HG02884 (cell line): ENCODE measurements around the gene PRCC.

Experiments
- ATAC-seq: cut with Tn5 transposase; IDR thresholded peaks from one replicate; pipeline ENCODE4 v1.9.1; 2021; ENCODE audit warnings: mild to moderate bottlenecking, moderate library complexity; ENCODE audit not compliant: unreplicated experiment

Gene PRCC

GRCh38 chr1:156839426-156840109 is 72.2 kb downstream of the PRCC start:
- no peak for ATAC-seq

- ATAC-seq = no peak
These were observed 73.0 kb downstream of the PRCC start for GRCh38 chr1:156840186-156840897.

DNA sequence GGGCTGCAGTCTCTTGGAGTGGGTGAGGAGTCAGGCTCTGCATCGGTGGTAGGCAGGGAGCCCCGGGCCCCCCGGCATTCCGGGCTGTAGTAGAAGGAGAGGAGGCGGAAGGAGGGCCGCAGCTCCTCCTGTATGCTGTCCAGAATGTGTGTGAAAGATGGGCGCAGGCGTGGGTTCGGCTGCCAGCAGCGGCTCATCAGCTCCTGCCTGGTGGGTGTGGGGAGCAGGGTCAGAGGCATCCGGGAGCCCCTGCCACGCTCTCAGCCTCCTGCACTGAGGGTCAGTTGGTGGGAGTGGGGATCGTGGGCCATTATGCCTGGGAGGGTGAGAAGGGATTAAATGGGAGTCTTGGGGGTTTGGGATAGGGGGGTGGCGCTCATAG is 73.6 kb downstream of the PRCC start:
- no peak for ATAC-seq

- ATAC-seq = no peak
These were observed 74.0 kb downstream of the PRCC start for GRCh38 chr1:156841295-156841855.

DNA sequence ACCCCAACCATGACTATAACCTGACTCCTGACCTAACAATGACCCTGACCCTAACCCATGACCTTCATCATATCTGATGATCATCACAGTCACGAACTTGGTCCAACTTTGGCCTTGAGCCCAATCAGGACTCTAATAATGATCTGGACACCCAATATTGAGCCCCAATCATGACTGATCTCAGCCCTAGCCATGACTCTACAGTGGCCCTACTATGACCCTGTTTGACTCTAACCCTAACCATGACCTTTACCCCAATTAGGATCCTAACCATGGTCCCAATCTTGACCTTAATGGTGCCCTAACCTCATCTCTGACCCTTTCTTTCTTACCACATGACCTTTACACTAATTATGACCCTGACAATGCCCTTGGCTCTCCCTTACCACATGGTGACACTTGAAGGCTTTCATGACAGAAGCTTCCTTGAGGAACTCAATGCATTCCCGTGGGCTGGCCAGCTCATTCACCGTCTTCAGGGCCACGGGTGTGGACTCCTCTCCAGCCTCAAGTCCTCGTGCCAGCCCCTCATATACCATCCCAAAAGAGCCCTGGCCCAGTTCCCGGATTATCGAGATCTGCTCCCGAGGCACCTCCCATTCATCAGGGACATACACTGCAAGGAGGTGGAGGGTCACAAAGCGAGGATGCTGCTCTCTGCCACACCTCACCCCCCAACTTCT is 75.4 kb downstream of the PRCC start:
- no peak for ATAC-seq

- no peak for ATAC-seq
These were observed 76.8 kb downstream of the PRCC start for GRCh38 chr1:156844102-156844501.

DNA sequence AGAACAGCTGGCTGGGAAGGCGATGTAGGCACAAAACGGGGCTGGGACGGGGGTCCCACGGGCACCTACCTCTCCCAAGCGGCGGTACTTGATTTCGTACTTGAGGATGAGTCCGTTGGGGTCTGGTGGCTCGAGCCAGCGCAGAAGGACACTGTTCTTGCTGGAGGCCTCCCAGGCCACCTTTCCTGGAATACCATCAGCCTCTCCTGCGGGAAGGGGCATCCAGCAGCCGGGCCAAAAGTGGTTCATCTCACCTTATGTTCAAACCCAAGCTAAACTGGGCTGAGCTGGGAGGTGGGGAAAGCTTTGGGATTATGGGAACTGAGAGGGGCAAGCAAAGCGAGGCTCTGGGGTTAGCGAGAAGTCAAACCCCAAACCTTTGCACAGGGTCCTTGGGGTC is 77.3 kb downstream of the PRCC start:
- ATAC-seq = no peak

DNA sequence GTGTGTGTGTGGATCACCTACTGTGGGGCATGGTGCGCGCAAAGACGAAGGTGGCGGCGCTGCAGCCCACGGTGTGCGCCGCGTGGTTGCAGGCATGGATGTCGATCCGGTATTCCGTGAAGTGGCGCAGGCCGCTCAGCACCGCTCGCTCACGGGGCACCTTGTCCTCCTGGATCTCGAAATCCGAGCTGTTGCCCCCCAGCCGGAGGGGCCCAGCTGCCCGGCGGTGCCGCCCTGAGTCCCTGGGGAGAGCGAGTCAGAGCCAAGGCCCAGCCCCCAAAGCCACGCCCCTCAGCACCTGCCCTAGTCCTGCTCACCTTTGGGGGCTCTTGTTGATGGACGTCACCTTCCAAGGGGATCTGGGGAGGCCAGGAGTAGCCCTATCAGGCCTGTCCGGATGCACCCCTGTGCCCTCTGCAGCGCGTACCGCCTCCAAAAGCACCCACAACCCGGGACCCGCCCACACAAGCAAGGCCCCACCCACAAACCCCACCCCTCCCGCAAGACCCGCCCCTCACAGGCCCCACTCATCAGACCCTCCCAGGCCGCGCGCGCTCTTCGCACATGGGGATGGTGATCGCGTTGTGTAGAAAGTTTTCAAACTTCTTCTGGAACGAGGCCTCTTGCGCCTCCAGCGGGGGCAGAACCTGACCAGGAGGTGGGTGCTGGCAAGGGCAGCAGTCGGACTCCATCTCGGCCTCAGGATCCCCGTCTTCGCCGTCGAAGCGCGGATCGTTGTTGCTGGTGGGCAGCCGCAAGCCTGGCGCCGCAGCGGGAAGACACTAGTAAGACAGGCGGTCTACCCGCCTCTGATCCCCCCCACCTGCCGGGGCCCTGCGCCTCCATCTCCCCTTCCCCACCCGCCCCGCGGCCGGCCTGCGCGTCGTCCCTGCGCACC is 78.0 kb downstream of the PRCC start:
- ATAC-seq = no peak

DNA sequence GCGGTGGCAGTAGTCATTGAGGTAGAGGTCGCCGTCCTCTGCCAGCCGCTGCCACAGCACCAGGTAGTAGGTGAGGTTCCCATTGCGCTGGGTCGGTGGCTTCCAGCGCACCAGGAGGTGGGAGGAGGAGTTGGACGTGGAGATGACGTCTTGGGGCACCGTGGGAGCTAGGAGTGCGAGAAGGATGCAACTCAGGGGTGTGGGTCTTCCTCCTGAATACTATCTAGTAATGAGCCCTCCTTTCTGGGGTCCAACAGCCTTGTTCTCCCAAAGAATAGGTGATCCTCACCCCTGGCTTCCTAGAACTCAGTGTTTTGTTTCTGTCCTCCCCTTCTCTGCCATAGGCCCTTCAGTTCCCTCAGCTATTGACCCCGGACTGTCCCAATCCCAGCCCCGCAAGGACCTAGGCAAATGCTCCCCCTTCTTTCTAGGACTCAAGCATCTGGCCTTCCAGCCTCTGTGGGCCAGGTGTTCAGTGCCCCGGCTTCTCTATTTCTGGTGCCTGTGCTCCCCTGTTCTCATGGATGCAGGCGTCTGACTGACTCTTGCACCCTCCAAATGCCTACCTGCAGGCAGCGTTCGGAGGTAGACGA is 78.7 kb downstream of the PRCC start:
- ATAC-seq = no peak

- no peak for ATAC-seq
These were observed 79.3 kb downstream of the PRCC start for GRCh38 chr1:156846643-156847042.

DNA sequence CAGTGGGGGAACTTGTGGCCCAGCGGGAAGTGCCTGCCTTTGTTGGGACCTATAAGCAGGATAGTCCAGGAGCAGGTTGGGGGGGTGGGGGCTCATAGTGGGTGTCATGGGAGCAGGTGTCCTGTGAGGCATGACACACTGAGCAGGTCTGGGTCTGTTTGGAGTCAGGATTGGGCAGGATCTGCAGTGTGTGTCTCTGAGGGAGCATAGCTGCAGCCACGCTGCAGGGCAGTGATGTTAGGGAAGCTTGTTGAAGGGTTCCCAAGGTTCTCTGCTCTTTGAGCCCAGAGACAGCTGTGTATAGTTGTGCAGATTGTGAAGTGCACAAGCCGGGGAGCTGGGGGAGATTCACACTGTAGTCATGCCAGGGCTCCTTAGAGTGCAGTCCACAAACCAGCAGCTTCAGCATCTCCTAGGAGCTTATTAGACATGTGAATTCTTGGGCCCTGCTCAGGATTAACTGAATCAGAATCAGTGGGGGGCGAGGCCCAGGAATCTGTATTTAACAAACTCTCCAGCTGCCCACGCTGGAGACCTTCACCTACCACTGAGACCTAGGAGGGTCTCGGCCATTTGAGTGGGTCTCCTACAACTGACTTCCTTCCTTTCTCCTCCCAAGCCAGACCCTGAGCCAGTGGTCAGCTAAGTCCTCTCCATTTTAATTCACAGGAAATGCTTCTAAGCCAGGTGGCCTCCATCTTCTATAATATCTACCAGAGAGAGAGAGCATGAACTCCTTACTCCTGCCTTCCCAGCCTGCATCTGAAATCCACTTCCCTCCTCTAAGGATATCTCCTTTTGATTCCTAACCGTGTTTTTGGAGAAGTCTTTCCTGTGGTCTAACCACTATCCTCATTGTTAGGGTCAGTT is 80.5 kb downstream of the PRCC start:
- no peak for ATAC-seq

DNA sequence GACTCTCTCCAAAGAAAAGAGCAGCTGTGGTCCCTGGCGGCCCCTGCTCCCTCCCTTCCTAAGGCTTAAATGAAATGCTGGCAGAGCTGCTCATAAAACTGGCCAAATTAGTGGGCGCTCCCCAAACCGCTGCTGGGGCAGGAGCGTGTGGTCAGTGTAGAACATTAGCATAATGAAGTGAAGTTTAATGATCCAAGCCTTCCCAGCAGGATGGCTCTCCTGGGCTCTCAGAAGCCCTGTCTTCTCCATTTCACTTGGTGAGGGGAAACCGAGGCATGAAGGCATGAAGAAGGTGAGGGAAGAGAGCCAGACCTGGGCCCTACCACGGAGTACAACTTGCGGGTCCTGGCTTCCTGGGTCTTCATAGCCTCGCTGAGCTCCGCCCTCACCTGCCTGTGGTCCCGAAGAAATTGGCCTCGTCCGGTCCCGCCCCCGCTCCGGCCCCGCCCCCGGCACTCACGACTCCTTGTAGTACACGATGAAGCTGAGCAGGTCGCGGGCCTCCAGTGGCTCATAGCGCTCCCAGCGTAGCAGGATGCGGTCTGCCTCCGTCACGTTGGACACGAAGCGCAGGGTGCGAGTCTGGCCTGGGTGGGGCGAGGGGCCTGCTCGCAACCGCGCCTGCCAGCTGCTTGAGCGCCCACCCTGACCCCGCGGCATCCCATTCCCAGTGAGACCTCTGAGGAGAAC is 81.3 kb downstream of the PRCC start:
- no peak for ATAC-seq

DNA sequence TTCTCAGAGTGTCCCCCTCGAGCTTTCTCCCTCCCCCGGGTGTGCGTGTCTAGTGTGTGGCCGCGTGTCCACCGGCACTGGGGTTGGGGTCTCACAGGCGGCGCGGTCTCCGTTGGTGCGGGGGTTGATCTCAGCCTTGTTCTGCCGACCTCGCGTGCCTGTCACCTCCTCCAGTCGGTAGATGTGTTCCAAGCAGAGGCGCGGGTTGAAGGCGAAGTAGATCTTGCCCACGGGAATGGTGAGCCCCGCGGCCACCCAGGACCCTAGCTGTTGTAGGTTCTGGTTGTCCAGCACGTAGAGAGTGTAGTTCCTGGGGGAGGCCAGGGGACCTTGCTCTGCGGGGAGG is 81.8 kb downstream of the PRCC start:
- ATAC-seq = no peak
